Panc1 (cell line): ENCODE results near the gene SEMA4D. TPM values are rescaled to one million over a fixed set of nuclear protein-coding genes. Genes with fewer than 3 reads are reported as not detected.

Experiments used
- ATAC-seq: fragments of 200-7000 bp; cut with Tn5 transposase; 2 replicates; pipeline ENCODE4 v1.9.1; 2020; ENCODE audit warnings: mild to moderate bottlenecking, moderate library complexity
- BruUV-seq: library from RNA; stranded (reverse); fragments of 400-500 nt; replicated peaks from 2 replicates; lab custom pipeline; 2021; lab: Mats Ljungman, UMichigan
- CTCF ChIA-PET: fragments of 300-600 bp; sonication (Branson Sonifier 250); formaldehyde crosslinking; loops from one replicate; lab custom pipeline; 2022; ENCODE audit warnings: antibody characterized with exemption; lab: Charles Lee
- POLR2A ChIA-PET: fragments of 300-600 bp; sonication (Branson Sonifier 250); formaldehyde crosslinking; loops from one replicate; lab custom pipeline; 2022; ENCODE audit warnings: antibody characterized with exemption; lab: Charles Lee
- DNase-seq: peaks from one replicate; pipeline ENCODE4 v3.0.0-alpha.2; 2010; ENCODE audit warnings: low read depth, low spot score
- H3K27ac ChIP-seq: 2 replicates; pipeline ENCODE4 v1.5.1; 2011; ENCODE audit warnings: mild to moderate bottlenecking, low read length, inconsistent platforms
- H3K27me3 ChIP-seq: fragments of 200-500 bp; sonication (Bioruptor generic); 2 replicates; pipeline ENCODE4 v1.6.0; 2014; ENCODE audit warnings: low read length, inconsistent platforms; ENCODE audit not compliant: control insufficient read depth, insufficient read depth
- H3K36me3 ChIP-seq: fragments of 200-500 bp; sonication (Bioruptor generic); 2 replicates; pipeline ENCODE4 v1.5.1; 2014; ENCODE audit warnings: inconsistent platforms, mild to moderate bottlenecking, low read length, moderate library complexity; ENCODE audit not compliant: control insufficient read depth, insufficient read depth
- H3K4me1 ChIP-seq: 2 replicates; pipeline ENCODE4 v1.5.1; 2011; ENCODE audit warnings: inconsistent platforms, mild to moderate bottlenecking, low read length, moderate library complexity; ENCODE audit not compliant: control insufficient read depth, insufficient read depth
- H3K4me3 ChIP-seq, 2 experiments: 2 replicates each; pipeline ENCODE4 v1.5.1; 2011 to 2012; ENCODE audit warnings: low read depth in 2 of 2, low read length in 2 of 2, mild to moderate bottlenecking in 2 of 2, inconsistent platforms in 1 of 2, moderate library complexity in 1 of 2
- H3K9me3 ChIP-seq: fragments of 200-500 bp; sonication (Bioruptor generic); 2 replicates; pipeline ENCODE4 v1.5.1; 2014; ENCODE audit warnings: low read depth, mild to moderate bottlenecking, inconsistent platforms, low read length, moderate library complexity; ENCODE audit not compliant: control insufficient read depth, insufficient read depth
- POLR2AphosphoS5 ChIP-seq: IDR thresholded peaks from 2 replicates; pipeline ENCODE4 v1.6.1; 2012; ENCODE audit warnings: mild to moderate bottlenecking, low read depth, low read length, moderate library complexity
- REST ChIP-seq, 2 experiments: IDR thresholded peaks; 2 replicates each; pipeline ENCODE4 v1.6.1; 2011 to 2012; ENCODE audit warnings: low read depth in 2 of 2, control low read depth in 1 of 2, low read length in 1 of 2, mild to moderate bottlenecking in 1 of 2, moderate library complexity in 1 of 2; ENCODE audit not compliant: insufficient read depth in 1 of 2
- SIN3A ChIP-seq: IDR thresholded peaks from 2 replicates; pipeline ENCODE4 v1.6.1; 2012; ENCODE audit warnings: low read depth, mild to moderate bottlenecking, low read length, moderate library complexity, borderline replicate concordance; ENCODE audit not compliant: insufficient read depth
- TCF7L2 ChIP-seq: IDR thresholded peaks from 2 replicates; pipeline ENCODE4 v1.6.1; 2011; ENCODE audit warnings: mild to moderate bottlenecking, low read depth, low read length, inconsistent platforms
- in situ Hi-C: cut with HindIII; loops from 2 replicates; pipeline ENCODE4 v1.10.0; 2016; ENCODE audit warnings: low sequenced_read_pairs, low pct_unique_long_range_greater_than_20kb
- intact Hi-C: fragments of 100-400 bp; cut with micrococcal nuclease; formaldehyde crosslinking; loops from one replicate; pipeline ENCODE4 v1.10.0; 2022; ENCODE audit not compliant: unreplicated experiment
- total RNA-seq: library from RNA; stranded (reverse); gene quantifications from one replicate; pipeline ENCODE4 v1.2.1, GENCODE V29; 2021; ENCODE audit not compliant: unreplicated experiment
- TF ChIP-seq, protein P1 (sequence below): fragments of 450-650 bp; IDR thresholded peaks from 2 replicates; pipeline ENCODE4 v1.5.1; 2017; ENCODE audit warnings: mild to moderate bottlenecking

Gene SEMA4D
- total RNA-seq, 1 experiment from 2014 or later: 6.5 TPM

GRCh38 chr9:89532478-89532877 lies 34.6 kb upstream of the SEMA4D start:
- intact Hi-C loops: no loop called here
- CTCF ChIA-PET: no interaction called here

GRCh38 chr9:89531766-89532165 lies 33.9 kb upstream of the SEMA4D start:
- intact Hi-C loops (no loop called here), in situ Hi-C loops (no loop called here)
- no peak overlapping the region for H3K27ac ChIP-seq
- BruUV-seq: no TSS peak
- no peak for DNase-seq
- H3K4me3 ChIP-seq: no peak overlapping the region
- TF ChIP-seq REST (IDR thresholded peaks at IDR 0.05; ENCODE audit: insufficient read depth in 1 of 2, low read depth in 2 of 2, low read length in 1 of 2) (no peak), POLR2AphosphoS5 (no peak), SIN3A (no peak), TCF7L2 (no peak)
- TF ChIP-seq, protein P1, sequence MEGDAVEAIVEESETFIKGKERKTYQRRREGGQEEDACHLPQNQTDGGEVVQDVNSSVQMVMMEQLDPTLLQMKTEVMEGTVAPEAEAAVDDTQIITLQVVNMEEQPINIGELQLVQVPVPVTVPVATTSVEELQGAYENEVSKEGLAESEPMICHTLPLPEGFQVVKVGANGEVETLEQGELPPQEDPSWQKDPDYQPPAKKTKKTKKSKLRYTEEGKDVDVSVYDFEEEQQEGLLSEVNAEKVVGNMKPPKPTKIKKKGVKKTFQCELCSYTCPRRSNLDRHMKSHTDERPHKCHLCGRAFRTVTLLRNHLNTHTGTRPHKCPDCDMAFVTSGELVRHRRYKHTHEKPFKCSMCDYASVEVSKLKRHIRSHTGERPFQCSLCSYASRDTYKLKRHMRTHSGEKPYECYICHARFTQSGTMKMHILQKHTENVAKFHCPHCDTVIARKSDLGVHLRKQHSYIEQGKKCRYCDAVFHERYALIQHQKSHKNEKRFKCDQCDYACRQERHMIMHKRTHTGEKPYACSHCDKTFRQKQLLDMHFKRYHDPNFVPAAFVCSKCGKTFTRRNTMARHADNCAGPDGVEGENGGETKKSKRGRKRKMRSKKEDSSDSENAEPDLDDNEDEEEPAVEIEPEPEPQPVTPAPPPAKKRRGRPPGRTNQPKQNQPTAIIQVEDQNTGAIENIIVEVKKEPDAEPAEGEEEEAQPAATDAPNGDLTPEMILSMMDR: no peak
- CTCF ChIA-PET: interaction anchor here (0.7 kb wide), 1 partner anchor 9 kb away, joined by 6 read pairs; no protein-coding TSS in a partner anchor
- H3K36me3 ChIP-seq: no peaks in the 10 kb centered on the region
- POLR2A ChIA-PET: no interaction called here
- ATAC-seq: no peak
- no peaks in the 10 kb centered on the region for H3K4me1 ChIP-seq
- H3K9me3 ChIP-seq: no peaks in the 10 kb centered on the region
- no peaks in the 10 kb centered on the region for H3K27me3 ChIP-seq

More at GRCh38 chr9:89532478-89532877, 34.6 kb upstream of the SEMA4D start:
- DNase-seq: no peak
- no peaks in the 10 kb centered on the region for H3K36me3 ChIP-seq
- H3K27me3 ChIP-seq: no peaks in the 10 kb centered on the region
- H3K4me3 ChIP-seq: no peak overlapping the region
- H3K27ac ChIP-seq: no peak overlapping the region
- no peak for ATAC-seq
- no peaks in the 10 kb centered on the region for H3K4me1 ChIP-seq
- H3K9me3 ChIP-seq: no peaks in the 10 kb centered on the region
- BruUV-seq: no TSS peak
- TF ChIP-seq TCF7L2 (no peak), SIN3A (no peak), POLR2AphosphoS5 (no peak), REST (IDR thresholded peaks at IDR 0.05; ENCODE audit: insufficient read depth in 1 of 2, low read depth in 2 of 2, low read length in 1 of 2) (no peak)
- TF ChIP-seq, protein P1: no peak
- POLR2A ChIA-PET: no interaction called here
- in situ Hi-C loops: no loop called here
